K562 (cell line): ENCODE measurements around the gene BSDC1. TPM values are rescaled to one million over a fixed set of nuclear protein-coding genes. Genes with fewer than 3 reads are reported as not detected.
A peak's percentile ranks its signal among the peaks of the same experiment; 100 is the strongest.

Source experiments
- ADNP ChIP-seq: fragments of 200-800 bp; sonication (Bioruptor generic); IDR thresholded peaks from 2 replicates; pipeline ENCODE4 v1.6.1; 2016; ENCODE audit warnings: missing genetic modification characterization, missing compliant biosample characterization
- ARID1B ChIP-seq: fragments of 450-650 bp; IDR thresholded peaks from 2 replicates; pipeline ENCODE4 v1.6.1; 2016; ENCODE audit warnings: antibody characterized with exemption, mild to moderate bottlenecking, inconsistent platforms
- BRF2 ChIP-seq: IDR thresholded peaks from 3 replicates; pipeline ENCODE4 v1.6.1; 2011; ENCODE audit warnings: borderline replicate concordance, mild to moderate bottlenecking; ENCODE audit not compliant: insufficient read length, insufficient read depth
- CBX2 ChIP-seq: fragments of 200-600 bp; sonication (generic); IDR thresholded peaks from one replicate; pipeline ENCODE4 v1.6.1; 2012; ENCODE audit warnings: mild to moderate bottlenecking, low read length, inconsistent platforms; ENCODE audit not compliant: insufficient read depth, poor library complexity, severe bottlenecking
- GABPA ChIP-seq: fragments of 200-800 bp; sonication (Bioruptor generic); conservative IDR thresholded peaks from 2 replicates; pipeline ENCODE4 v1.6.1; 2016; ENCODE audit warnings: low read depth, missing genetic modification characterization, missing compliant biosample characterization
- GABPB2 ChIP-seq: fragments of 250-450 bp; sonication (Bioruptor Pico); conservative IDR thresholded peaks from 2 replicates; pipeline ENCODE4 v1.5.1; 2021; ENCODE audit warnings: mild to moderate bottlenecking
- HDAC8 ChIP-seq: fragments of 450-650 bp; IDR thresholded peaks from 2 replicates; pipeline ENCODE4 v1.6.1; 2016; ENCODE audit warnings: mild to moderate bottlenecking, missing genetic modification characterization, moderate library complexity, missing compliant biosample characterization
- MBD1 ChIP-seq: fragments of 250-450 bp; sonication (Bioruptor Pico); IDR thresholded peaks from 2 replicates; pipeline ENCODE4 v1.8.0; 2022; ENCODE audit warnings: inconsistent platforms
- MCM3 ChIP-seq: fragments of 450-650 bp; IDR thresholded peaks from 2 replicates; pipeline ENCODE4 v1.6.1; 2016
- MITF ChIP-seq: IDR thresholded peaks from 2 replicates; pipeline ENCODE4 v1.6.1; 2014; ENCODE audit warnings: antibody characterized with exemption
- RHOXF2B ChIP-seq: fragments of 250-450 bp; sonication (Bioruptor Pico); conservative IDR thresholded peaks from 2 replicates; pipeline ENCODE4 v1.5.1; 2021
- SP2 ChIP-seq: IDR thresholded peaks from 2 replicates; pipeline ENCODE4 v1.6.1; 2011; ENCODE audit warnings: mild to moderate bottlenecking, low read depth, low read length, moderate library complexity; ENCODE audit not compliant: poor library complexity, severe bottlenecking; ENCODE audit errors: extremely low read depth
- SREBF1 ChIP-seq: fragments of 150-350 bp; IDR thresholded peaks from 2 replicates; pipeline ENCODE4 v1.6.1; 2014; ENCODE audit warnings: antibody characterized with exemption, low read depth, low read length, borderline replicate concordance
- TAF1 ChIP-seq: IDR thresholded peaks from 2 replicates; pipeline ENCODE4 v1.6.1; 2011; ENCODE audit warnings: mild to moderate bottlenecking, low read length, moderate library complexity; ENCODE audit not compliant: insufficient read depth, control insufficient read depth, severe bottlenecking; ENCODE audit errors: extremely low read depth
- TCF15 ChIP-seq: fragments of 250-450 bp; sonication (Bioruptor Pico); IDR thresholded peaks from 2 replicates; pipeline ENCODE4 v1.8.0; 2022; ENCODE audit warnings: moderate library complexity, mild to moderate bottlenecking, inconsistent platforms
- USF2 ChIP-seq: sonication (generic); formaldehyde crosslinking; IDR thresholded peaks from 2 replicates; pipeline ENCODE4 v1.5.0; 2020; ENCODE audit warnings: missing genetic modification reagents
- ZBTB8A ChIP-seq: fragments of 450-650 bp; IDR thresholded peaks from 2 replicates; pipeline ENCODE4 v1.6.1; 2018; ENCODE audit warnings: mild to moderate bottlenecking, moderate library complexity; ENCODE audit not compliant: partially characterized antibody
- ZNF140 ChIP-seq: fragments of 250-450 bp; sonication (Bioruptor Pico); IDR thresholded peaks from 2 replicates; pipeline ENCODE4 v1.8.0; 2021; ENCODE audit warnings: moderate library complexity, mild to moderate bottlenecking, inconsistent platforms
- ZNF184 ChIP-seq: sonication (generic); formaldehyde crosslinking; IDR thresholded peaks from 2 replicates; pipeline ENCODE4 v1.5.0; 2020; ENCODE audit warnings: missing genetic modification reagents
- ZNF232 ChIP-seq: sonication (generic); formaldehyde crosslinking; IDR thresholded peaks from 2 replicates; pipeline ENCODE4 v1.8.0; 2022; ENCODE audit warnings: mild to moderate bottlenecking, missing genetic modification reagents
- ZNF431 ChIP-seq: sonication (generic); formaldehyde crosslinking; IDR thresholded peaks from 2 replicates; pipeline ENCODE4 v1.8.0; 2022; ENCODE audit warnings: mild to moderate bottlenecking, missing genetic modification reagents
- ZNF699 ChIP-seq: fragments of 250-450 bp; sonication (Bioruptor Pico); IDR thresholded peaks from 2 replicates; pipeline ENCODE4 v1.8.0; 2021; ENCODE audit warnings: mild to moderate bottlenecking, moderate library complexity; ENCODE audit not compliant: insufficient replicate concordance
- polyA plus RNA-seq, 8 experiments: library from polyadenylated mRNA; depleted of rRNA in 4 of 8; stranded (reverse) in 5 of 8; unstranded in 3 of 8; fragments of >200 nt; fragmentation: Nextera tagmentation in 2 of 8; fragmentation: Illumina TruSeq in 1 of 8; extraction: Ambion mirVana in 2 of 8; extraction: Trizol in 1 of 8; gene quantifications; 2 replicates each; pipeline versions ENCODE4 v1.2.1 to v1.2.3, GENCODE V29; 2011 to 2014; ENCODE audit warnings: inconsistent platforms in 1 of 8, missing spikeins in 1 of 8
- total RNA-seq, 7 experiments: library from RNA; depleted of rRNA in 6 of 7; stranded (reverse); fragments of >200 nt in 6 of 7; fragmentation: Illumina TruSeq in 2 of 7; extraction: Trizol in 2 of 7; gene quantifications; 2 replicates each; pipeline versions ENCODE4 v1.2.1 to v1.2.3, GENCODE V29; 2011 to 2021; ENCODE audit warnings: low replicate concordance in 1 of 7

The BSDC1 gene
- total and polyA plus RNA-seq, 9 of the 15 experiments (the other 6 are each of a cell fraction or from before 2014, with no cell fraction given) = 10.2 to 96.8 (median 73.1) TPM

- no peak for TF ChIP-seq ZNF184
- no peak for TF ChIP-seq ZNF699 (CRISPR knock-in tag)
- TF ChIP-seq SREBF1 = no peak
- peak; percentile 99 for TF ChIP-seq TAF1
- no peak for TF ChIP-seq MCM3
- TF ChIP-seq ZNF431 = 0 out of 2 replicates have a peak, but pooled peaks have one; percentile 30
- no peak for TF ChIP-seq BRF2
- no peak for TF ChIP-seq TCF15 (CRISPR knock-in tag)
- TF ChIP-seq ARID1B = no peak
- TF ChIP-seq GABPB2 (CRISPR knock-in tag) = no peak
- no peak for TF ChIP-seq GABPA (tag)
- no peak for TF ChIP-seq CBX2
- no peak for TF ChIP-seq SP2
- no peak for TF ChIP-seq HDAC8 (tag)
- TF ChIP-seq MITF = no peak
- TF ChIP-seq RHOXF2B = no peak
- TF ChIP-seq USF2 (CRISPR knock-in tag) = no peak
- no peak for TF ChIP-seq ADNP (tag)
- TF ChIP-seq ZBTB8A = no peak
- no peak for TF ChIP-seq ZNF140 (CRISPR knock-in tag)
- TF ChIP-seq ZNF232 (CRISPR knock-in tag) = no peak
- TF ChIP-seq MBD1 = no peak
Observed at GRCh38 chr1:32335790-32336590, 58.3 kb downstream of the BSDC1 start, which contains the start of gene MARCKSL1 (continued).
